AG09309 (cell line): ENCODE results near the gene SLC49A4.
A peak's percentile ranks its signal among the peaks of the same experiment; 100 is the strongest.

Experiments
- DNase-seq: peaks from one replicate; pipeline ENCODE4 v3.0.0-alpha.2; 2010; ENCODE audit warnings: low read depth
- H3K4me3 ChIP-seq: 2 replicates; pipeline ENCODE4 v1.5.1; 2011; ENCODE audit warnings: mild to moderate bottlenecking, low read depth, low read length, moderate library complexity; ENCODE audit not compliant: control insufficient read depth
- TF ChIP-seq, protein P1 (sequence below): IDR thresholded peaks from 2 replicates; pipeline ENCODE4 v1.5.1; 2011; ENCODE audit warnings: mild to moderate bottlenecking, low read depth, low read length, inconsistent platforms; ENCODE audit not compliant: insufficient read depth, control insufficient read depth; ENCODE audit errors: missing control alignments

The SLC49A4 gene

DNA sequence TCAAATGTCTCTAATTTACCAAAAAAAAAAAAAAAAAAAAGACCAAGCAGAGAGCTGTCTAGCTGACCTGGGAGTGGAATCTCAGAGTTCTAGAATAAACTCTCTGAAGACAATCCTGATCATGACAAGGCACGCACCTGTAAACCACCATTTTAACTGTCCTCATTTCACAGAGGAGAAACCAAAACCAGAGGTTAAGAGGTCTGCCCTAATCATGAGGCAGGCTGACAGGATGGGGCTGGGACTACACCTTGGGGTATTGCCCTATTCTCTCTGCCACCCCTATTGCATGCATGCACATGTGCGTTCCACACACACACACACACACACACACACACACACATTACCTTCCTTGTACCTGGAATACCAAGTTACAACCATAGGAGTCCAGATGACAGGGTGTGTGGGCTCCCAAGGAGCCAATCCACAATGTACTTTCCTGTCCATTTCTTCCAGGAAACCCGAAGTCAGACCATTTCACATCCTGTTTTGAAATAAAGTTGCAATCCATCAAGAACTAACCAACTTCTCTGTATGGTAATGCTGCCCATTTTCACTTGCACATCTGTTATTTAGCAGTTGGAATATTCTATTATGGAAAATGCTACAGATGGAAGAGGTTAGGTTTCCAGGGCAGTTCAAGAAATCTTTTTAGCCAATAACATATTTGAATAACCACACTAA lies 35.9 kb upstream of the SLC49A4 start:
- no peak overlapping the region for H3K4me3 ChIP-seq
- TF ChIP-seq, protein P1, sequence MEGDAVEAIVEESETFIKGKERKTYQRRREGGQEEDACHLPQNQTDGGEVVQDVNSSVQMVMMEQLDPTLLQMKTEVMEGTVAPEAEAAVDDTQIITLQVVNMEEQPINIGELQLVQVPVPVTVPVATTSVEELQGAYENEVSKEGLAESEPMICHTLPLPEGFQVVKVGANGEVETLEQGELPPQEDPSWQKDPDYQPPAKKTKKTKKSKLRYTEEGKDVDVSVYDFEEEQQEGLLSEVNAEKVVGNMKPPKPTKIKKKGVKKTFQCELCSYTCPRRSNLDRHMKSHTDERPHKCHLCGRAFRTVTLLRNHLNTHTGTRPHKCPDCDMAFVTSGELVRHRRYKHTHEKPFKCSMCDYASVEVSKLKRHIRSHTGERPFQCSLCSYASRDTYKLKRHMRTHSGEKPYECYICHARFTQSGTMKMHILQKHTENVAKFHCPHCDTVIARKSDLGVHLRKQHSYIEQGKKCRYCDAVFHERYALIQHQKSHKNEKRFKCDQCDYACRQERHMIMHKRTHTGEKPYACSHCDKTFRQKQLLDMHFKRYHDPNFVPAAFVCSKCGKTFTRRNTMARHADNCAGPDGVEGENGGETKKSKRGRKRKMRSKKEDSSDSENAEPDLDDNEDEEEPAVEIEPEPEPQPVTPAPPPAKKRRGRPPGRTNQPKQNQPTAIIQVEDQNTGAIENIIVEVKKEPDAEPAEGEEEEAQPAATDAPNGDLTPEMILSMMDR: no peak
- peak; percentile 27 for DNase-seq

DNA sequence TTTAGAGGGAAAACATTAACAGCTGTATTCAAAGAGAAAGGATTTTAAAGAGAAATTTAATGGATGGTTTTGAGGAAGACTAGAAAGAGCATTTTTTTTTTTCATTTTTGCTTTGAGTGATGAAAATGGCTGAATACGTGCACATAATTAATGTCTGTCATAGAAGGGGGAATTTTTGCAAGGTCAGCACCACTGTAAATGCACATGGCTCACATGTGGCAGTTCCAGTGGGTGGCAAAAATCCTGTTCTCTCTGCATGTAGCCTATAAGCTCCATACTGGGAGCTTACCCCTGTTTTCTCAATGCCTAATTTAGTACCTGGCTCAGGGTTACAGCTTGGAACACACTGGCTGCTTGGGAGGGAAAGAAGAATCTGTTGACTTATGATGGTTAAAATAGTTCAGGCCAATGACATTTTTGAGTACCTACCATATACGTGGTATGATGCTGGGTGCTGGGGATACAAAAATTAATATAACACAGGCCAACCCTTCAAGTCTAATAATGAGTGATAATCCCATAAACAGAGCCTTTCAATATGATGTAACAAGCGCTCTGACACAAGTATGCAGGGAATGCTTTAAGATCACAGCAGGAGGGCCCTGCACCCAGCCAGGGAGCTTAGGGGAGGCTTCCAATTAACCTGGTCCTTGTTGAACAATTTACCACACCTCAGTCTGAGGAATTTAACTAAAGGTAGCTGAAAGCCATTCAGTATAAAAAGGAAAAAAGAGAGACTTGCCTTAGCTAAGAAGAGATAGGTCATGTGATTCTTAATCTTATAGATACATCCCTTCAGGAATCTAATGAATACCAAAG lies 34.2 kb upstream of the SLC49A4 start:
- no peak overlapping the region for H3K4me3 ChIP-seq
- no peak for DNase-seq
- TF ChIP-seq, protein P1: no peak

DNA sequence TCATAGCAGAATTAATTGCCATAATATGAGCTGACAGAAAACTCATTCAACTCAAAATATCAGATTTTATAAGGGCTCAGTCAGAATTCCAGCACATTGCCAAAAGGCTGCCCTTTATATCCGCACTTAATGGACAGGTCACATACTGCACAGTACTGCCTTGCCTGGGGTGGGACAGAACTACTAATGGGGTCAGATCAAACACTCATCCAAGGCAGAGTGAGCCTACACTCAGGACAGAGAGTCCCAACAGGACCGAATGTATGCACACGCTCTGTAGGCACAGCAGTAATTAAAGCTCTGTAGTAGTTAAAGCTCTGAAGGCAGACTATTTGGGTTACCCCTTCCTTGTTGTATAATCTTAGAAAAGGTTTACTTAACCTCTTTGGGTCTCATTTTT lies 28.4 kb upstream of the SLC49A4 start:
- TF ChIP-seq, protein P1: no peak
- DNase-seq: no peak
- H3K4me3 ChIP-seq: no peak overlapping the region

DNA sequence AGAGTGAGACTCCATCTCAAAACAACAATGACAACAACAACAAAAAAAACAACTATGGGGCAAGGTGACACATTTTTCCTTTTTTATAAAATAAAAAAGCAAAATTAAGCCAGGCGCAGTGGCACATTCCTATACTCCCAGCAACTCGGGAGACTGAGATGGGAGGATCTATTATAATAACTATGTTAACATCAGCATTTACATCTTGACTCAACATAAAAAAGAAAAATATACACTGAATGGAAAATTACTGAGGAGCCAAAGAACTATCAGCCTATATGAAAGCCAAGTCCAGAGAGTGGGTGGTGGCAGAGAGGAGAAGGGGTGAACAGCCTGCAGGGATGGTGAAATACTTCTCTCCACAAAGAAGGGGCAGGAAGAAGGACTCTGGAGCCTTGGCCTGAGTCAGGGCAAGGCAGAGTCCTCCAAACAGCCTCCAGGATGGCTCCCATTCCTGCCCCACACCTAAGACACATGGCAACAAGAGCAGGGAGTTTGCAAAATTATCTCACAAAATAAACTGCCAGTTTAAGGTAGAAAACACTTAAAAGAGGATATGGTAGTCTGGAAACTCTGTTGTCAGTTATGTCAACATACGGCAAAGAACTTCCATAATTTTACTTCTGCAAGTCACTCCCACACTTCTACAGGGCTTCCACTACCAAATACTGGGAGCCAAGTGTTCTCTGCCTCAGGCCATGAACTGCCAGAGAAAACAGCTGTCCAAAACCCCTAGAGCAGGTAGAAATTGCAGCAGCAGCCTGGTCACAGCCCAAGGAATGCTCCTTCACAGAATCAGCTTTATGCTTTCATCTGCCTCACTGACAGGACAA lies 27.1 kb upstream of the SLC49A4 start:
- TF ChIP-seq, protein P1: no peak
- no peak overlapping the region for H3K4me3 ChIP-seq
- no peak for DNase-seq

DNA sequence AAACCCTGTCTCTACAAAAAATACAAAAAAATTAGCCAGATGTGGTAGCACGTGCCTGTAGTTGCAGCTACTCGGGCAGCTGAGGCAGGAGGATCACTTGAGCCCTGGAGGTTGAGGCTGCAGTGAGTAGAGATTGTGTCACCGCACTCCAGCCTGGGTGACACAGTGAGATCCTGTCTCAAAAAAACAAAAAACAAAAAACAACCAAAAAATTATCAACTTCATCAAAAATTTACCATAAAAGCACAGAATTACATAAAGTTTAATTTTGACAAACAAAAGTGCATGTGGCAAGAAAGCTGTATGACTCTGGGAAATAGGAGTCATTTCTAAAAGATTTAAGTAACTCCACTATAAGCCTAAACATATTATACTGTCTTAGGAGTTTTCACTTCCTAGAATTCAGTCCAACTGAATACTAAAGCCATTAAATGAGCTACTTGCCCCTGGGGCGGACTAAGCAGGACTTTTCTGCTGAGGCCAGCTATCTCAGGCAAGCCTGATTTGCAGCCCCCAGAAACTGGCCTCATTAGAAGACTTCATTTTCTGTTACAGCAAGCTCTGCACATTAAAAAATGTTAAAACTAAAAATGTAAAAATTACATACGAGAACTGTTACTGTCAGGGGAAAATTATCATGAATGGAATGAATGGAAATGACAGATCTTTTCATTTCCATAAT lies 24.2 kb upstream of the SLC49A4 start:
- no peak overlapping the region for H3K4me3 ChIP-seq
- DNase-seq: no peak
- TF ChIP-seq, protein P1: no peak

DNA sequence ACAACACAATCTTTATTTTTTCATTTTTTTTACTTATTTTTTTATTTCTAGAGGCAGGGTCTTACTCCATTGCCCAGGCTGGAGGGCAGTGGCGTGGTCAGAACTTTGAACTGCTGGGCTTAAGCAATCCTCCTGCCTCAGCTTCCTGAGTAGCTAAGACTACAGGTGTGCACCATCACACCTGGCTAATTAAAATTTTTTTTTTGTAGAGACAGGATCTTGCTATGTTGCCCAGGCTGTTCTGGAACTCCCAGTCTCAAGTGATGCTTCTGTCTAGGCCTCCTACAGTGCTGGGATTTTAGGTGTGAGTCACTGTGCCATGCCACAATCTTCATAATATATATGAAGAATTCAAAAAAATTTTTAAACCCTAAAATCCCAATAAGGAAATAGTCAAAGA lies 22.0 kb upstream of the SLC49A4 start:
- TF ChIP-seq, protein P1: no peak
- DNase-seq: no peak
- no peak overlapping the region for H3K4me3 ChIP-seq
